HG02885 (cell line): ENCODE data around the gene CDT1.
"Not testable (repeated sequence)": the region's sequence is repeated elsewhere in the genome, so short reads cannot be mapped to it uniquely, and the experiment has no call there.

ENCODE experiments used
- ATAC-seq: cut with Tn5 transposase; IDR thresholded peaks from one replicate; pipeline ENCODE4 v1.9.1; 2021; ENCODE audit warnings: mild to moderate bottlenecking; ENCODE audit not compliant: unreplicated experiment, poor library complexity

CDT1 gene

DNA sequence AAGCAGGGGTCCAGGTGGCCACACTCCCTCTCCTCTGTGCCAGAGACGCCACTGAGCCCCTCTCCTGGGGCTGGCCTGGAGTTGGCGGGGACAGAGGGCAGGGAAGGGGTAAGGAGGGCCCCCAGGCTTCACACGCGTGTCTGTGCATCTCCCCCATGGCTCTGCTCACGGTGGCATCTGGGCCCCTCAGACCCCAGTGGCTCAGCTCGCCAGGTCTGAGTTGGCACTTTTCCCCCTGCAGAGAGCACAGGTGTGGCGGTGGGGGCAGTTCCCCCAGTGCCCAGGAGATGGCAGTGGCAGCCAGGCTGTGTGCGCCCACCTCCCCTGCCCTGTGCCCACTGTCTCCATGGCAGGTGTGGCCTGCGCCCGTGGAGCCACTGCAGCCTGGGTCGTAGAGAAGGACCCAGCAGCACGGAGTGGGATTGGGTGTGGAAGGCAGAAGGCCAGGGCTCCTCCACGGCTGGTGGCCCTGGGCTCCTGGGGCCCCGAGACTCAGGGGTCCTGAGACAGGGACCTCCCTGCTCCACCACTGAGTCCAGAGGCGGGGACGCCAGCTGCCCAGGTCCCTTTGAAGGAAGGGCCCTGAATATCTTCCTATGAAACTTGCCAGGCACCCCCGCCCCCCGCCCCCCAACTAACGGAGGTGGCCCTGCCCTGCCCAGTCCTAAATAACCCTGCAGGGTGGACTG, 12.5 kb downstream of the CDT1 start:
- no peak for ATAC-seq

DNA sequence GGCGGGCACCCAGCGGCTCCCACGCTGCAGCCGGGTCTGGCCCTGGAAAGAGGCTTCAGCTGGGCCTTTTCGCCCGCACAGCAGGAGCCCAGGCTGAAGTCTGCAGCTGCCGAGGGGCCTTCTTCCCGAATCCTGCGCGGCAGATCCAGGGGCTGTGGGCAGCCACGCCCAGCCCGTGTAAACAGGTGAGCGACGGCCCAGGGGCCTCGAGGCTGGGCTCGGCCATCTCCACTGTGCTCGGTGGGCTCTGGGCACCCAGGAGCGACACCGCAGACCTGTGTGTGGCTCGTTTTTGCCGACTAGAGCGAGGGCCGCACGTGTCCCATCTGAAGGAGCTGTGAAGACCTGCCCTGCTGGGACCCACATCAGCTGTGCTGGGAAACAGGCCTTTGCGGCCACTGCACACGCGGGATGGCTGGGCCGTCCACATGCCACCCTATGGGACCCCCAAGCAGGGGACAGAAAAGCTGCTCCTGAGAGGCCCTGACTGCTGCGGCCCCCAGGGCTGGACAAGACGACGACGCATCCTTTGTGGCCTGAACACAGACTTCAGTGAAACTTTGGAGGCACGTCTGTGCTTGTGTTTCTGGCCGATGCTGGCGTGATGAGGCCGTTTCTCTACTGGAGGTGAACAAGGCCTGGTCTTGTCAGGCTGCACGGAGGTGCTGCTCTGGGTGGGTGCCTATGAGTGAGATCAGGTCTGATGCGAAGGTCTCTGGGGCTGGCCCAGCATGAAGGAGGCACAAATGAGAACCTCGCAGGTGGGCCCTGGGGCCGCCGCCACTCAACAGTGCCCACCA, 13.3 kb downstream of the CDT1 start:
- ATAC-seq: no peak

DNA sequence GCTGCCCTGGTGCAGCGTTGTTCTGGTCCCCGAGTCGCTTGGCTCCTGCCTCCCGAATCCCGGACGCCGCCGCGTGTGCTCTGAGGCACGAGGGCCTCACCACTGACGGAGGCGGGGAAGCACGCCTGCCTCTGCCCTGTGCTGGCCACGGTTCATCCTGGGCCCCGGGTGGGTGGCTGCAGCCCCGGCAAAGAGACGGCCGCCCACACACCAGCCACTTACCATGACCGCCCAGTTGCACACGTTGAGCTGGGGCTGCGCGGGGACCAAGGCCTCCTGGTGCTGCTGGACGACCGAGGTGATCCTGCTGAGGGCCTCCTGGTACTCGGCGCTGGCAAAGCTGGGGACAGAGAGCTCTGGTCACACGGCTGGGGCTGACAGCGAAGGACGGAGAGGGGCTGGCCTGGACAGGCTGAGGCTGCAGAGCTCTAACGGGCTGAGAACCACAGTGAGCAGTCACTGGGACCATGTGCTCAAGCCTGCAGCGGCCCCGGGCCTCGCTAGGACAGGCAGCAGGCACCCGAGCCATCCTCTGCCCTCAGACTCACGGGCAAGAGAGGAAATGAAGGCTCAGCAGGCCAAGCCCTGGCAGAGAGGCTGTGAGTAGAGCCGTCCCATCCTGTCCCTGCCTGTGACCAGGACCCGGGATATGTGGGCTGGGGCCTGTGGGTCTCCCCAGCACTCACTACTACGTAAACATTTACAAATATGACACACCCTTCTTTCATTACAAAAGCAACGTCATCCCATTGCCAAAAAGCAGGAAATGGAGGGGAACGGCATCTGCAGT, 14.4 kb downstream of the CDT1 start:
- ATAC-seq: no peak

DNA sequence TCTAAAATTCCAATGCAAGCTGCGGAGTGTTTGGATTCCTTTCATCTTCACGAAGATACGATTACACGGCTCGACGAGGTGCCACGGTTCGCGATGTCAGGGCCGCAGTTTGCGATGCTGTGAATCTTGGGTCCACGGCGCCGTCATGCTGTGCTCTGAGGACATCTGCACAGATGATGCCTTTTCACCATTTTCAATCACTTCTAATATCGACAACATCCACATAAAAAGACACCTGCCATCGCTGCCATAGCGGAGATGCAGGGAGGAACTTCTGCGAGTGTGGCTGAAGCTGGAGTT, 14.9 kb downstream of the CDT1 start:
- ATAC-seq: no peak

DNA sequence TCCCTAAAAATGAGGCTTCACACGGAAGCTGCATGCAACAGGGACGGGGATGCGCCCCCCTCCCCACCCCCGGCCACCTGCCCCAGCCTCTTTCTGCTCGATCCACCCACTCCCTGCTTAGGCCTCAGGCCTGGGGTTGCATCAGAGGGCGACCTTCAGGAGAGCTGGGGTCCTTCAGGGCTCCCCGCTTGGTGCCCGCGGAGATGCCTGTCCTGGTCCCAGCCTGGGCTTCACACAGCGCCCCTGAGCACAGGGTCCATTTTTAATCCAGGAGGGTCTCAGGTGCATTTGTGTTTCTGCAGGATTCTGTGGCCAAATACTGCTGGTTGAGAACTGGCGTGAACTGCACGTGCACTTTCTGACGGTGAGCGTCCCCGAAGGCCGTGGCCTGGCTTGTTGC, 15.5 kb downstream of the CDT1 start:
- ATAC-seq: no peak

DNA sequence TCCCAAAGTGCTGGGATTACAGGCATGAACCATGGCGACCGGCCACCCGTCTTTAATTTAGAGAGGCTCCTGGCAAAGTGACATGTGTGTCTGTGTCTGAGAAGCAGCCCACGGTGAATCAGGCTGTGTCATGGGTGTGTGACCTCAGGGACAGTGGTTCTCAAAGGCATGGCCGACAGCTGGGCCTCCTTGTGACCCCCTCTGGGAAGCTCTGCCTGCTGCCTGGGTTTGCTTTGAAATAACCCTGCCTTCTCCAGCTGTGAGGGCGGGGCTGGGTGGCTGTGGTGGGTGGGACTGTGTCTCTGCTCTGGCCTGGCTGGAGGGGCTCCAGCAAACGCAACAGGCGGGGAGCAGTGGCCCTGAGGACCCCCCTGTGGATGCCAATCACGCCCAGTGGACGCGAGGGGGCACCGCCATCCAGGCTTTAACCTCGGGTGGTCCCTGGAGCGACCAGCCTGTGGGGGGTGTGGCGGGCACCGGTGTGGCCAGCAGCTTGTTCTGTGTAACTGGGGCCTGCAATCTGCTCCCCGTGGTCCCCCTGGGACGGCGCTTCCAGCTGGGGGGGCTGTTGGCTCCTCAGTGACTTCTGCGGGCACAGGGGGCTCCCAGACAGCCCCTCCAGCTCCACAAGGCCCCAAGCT, 16.9 kb downstream of the CDT1 start:
- no peak for ATAC-seq

DNA sequence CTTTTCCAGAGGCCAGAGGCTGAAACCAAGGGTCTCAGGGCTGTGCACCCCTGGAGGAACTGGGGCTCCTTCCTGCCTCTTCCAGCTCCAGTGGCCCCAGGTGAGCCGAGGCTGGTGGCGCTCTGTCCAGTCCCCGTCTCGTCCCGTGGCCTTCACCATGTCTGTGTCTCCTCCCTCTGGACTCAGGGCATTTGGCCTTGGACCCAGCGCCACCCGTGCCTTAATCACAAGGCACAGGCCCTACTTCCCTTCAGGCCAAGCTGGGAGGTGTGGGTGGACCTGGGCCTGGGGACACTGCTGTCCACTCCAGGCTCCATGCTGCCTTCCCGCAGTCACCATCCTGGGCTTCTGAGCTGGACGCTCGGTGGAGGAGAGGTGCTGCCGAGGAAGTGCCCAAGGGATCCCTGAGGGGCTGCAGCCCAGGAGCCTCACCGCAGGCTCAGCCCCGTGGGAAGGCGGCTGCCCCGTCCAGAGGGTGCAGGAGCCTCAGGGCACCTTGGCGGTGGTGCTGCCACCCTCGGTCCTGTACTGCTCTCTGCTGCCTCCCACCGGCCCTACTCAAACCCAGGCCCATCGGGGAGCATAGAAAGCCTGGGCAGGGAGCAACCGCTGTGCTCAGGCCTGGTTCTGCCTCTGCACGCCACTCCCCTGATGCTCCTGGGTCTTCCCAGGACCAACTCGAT, 17.7 kb downstream of the CDT1 start:
- ATAC-seq: no peak

DNA sequence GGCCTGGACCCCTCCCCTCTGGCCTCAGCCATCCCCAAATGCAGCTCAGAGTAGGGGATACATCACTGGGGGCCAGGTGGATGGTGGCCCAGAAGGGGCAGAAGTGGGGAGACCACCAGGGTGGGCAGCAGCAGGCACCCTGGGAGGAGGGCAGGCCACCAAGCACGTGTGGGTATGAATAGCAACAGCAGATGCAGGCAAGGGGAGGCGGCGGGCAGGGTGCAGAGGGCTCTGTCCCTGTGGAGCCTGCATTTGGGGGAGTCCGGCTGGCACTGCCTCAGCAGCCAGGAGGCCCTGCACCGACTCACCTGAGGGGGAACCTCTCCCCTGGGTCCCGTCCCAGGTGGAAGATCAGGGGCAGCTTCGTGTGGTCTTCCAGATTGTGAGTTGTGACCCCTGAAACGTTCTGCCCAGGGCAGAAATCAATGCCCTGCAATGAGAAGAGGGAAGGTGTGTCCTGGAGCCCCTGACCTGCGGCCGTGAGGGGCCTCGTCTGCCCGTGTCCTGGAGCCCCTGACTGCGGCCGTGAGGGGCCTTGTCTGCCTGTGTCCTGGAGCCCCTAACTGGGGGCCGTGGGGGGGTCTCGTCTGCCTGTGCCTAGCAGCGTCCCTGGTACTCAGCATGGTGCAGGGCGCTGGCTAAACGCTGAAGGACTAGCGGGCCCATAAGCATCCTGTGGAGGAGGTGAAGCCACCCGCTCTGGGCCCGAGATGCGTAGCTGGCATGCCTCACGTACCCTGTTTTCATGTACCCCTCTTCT, 18.9 kb downstream of the CDT1 start:
- ATAC-seq: no peak

DNA sequence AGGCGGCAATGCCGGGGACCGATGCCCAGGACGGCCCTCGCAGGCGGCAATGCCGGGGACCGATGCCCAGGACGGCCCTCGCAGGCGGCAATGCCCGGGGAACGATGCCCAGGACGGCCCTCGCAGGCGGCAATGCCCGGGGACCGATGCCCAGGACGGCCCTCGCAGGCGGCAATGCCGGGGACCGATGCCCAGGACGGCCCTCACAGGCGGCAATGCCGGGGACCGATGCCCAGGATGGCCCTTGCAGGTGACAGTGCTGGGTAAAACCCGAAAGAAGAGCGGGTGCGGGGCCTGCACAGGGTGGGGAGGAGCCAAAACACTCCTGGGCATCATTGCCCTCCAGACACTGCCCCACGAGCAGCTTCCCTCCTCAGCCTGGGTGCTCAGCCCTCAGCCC, 20.1 kb downstream of the CDT1 start:
- ATAC-seq: not testable (repeated sequence)

DNA sequence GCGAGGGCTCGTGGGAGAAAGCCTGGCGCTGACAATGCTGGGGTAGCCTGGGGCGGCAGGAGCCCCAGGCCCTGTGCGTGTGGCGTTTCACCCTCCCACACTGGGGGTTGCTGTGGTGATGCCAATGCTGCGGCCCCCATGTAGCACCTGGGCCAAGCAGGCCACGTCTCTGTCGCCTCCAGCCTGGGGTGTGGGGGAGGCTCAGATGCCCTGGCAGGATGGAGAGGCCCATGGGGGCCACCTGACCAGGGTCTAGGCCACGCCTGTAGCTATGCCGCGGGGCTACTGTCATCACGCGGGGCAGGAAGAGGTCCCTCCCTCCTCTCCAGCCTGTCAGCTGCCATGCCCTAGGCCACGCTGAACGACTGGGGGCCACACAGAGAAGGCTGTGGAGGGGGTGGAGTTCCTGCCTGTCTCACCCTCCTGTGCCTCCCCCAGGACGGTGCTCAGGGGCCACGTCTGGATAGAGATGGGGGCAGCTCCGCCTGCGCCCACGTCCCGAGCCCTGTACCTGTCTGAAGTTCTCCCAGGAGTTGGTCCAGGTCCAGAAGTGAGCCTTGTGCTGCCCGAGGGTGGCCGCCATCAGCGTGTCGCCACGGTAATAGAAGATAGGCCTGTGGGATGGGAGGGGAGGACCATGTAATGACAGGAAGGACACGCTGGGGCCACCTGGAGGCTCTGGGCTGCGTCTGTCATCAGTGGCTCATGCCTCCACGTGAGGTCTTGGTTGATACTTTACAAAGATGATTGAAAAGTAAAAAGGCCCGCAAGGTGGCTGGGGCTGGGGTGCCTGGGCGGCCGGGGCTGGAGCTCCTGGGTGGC, 20.9 kb downstream of the CDT1 start:
- no peak for ATAC-seq

DNA sequence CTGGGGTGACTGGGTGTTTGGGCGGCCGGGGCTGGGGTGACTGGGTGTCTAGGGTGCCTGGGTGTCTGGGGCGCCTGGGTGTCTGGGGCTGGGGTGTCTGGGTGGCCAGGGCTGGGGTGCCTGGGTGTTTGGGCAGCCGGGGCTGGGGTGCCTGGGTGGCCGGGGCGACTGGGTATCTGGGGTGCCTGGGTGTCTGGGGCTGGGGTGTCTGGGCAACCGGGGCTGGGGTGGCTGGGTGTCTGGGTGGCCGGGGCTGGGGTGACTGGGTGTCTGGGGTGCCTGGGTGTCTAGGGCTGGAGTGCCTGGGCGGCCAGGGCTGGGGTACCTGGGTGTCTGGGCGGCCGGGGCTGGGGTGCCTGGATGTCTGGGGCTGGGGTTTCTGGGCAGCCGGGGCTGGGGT, 21.6 kb downstream of the CDT1 start:
- ATAC-seq: no peak

DNA sequence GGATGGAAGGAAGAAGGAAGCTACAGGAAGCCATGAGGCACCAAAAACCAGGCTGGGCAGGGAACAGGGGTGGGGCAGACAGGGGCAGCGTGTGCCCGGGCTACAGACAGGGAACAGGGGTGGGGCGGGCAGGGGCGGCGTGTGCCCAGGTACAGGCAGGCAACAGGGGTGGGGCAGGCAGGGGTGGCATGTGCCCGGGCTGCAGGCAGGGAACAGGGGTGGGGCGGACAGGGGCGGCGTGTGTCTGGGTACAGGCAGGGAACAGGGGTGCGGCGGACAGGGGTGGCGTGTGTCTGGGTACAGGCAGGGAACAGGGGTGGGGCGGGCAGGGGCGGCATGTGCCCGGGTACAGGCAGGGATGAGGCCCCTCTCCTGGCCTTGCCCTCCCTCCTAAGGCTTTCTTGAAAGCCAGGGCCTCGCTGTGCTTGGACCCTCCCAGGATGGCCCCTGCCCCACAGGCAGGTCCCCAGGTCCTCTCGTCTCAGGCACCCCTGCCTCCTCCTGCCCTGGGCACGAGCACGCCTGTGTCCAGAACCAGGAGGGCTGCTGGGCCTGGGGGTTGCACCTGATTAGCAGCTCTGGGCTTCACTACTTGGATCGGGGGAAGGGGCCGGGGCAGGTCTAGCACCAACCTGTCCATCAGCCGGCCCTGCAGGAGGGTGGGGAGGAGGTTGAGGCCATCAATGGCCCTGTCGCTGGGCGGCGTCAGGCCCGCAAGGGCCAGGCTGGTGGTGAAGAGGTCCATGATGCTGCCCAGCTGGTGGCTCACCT, 22.7 kb downstream of the CDT1 start:
- no peak for ATAC-seq

DNA sequence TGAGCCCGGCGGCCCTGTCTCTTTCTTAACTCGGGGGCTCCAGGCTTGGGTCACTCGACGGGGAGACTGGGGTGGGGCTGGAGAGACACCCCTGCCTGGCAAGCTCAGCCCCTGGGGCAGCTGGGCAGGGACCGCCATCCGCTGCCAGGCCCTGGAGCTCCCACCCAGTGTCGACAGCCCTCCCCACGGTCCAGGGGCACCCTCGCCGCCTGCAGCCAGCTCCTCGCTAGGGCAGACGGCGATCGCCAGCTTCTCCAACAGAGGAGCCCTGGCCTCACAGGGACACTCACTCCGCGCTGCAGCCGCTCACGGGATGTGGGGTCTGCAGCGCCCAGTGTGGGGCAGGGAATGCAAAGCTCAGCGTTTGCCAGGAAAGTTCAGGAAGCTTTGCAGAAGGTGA, 24.1 kb downstream of the CDT1 start:
- no peak for ATAC-seq

DNA sequence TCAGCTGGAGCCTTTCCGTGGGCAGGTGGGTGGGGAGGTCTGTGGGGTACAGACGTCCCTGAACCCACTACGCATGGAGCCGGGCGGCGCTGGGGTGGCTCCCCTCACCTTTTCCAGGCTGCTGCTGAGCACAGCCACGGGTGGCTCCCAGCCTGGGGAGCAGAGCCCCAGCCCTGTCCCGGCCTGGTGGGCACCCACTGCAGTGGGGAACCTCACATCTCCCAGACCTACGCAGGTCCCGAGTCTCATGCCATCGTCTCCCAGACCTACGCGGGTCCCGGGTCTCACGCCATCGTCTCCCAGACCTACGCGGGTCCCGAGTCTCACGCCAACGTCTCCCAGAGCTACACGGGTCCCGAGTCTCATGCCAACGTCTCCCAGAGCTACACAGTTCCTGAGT, 25.1 kb downstream of the CDT1 start:
- ATAC-seq: no peak

DNA sequence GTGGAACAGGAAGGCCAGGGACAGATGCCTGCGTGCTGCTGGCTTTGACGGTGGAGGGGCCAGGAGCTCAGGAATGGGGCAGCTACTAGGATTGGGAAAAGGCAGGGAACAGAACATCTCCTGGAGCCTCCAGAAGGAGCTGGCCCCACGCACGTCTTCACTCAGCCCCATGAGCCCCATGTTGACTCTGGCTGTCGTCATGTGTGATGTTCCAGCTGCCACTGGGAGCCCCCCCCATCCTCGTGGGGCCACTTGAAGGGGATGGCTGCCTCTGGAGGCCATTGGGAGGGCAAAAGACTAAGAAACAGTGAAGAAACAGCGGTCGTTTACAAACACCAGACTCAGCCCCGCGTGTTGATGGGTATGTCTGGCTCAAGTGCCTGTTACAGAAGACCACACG, 26.7 kb downstream of the CDT1 start:
- ATAC-seq: no peak

DNA sequence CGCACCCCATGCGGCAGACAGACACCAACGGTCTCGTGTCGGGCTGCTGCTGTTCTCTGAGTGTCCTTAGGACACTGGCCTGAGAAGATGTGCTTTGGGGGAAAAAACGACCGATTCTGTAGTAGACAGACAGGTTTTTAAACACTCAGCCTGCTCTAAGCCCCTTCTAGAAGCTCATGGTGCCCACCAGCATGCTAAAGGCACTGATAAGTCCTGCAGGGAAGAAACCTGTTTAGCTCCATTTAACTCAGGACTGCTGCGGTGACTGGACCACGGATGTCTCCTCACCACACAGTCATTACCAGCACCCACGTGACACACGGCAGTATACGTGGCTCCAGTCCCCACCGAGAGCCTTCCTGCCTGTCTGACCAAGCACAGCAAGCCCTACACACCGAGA, 27.2 kb downstream of the CDT1 start:
- ATAC-seq: no peak

DNA sequence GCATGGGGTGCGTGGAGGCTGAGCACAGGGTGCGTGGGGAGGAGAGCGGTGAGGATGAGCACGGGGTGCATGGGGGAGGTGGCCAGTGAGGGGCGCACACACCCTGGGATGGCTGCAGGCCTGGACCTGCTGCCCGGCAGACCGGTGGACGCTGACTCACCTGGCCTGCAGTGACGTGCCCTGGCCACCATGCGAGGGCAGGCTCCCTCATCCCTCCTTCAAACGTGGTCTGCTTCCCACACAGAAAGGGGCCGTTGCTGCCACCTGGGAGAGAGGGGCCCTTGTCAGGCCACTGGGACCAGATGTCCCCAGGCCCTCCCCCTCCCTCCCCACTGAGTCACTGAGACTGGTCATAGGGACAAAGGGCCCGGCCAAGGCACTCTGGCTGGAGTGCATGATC, 28.2 kb downstream of the CDT1 start:
- no peak for ATAC-seq

DNA sequence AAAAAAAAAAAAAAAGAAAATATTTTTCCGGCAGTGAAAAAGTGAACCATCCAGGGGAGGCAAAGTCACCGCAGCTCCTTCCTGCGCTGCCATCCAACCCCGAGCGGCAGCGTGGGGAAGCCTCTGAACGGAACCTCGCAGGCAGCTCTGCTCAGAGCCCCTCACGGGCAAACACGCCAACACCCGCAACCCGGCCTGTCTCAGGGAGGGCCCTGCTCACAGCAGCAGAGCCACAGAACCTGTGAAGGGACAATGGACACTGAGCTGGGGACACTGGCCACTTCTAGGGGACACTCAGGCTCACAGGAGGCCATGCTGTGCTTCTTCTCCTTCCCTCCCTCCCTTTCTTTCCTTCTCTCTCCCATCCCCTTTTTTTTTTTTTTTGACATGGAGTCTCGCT, 29.5 kb downstream of the CDT1 start:
- no peak for ATAC-seq
